HEK293 (cell line): Measurements from ENCODE around the gene CPXM2.

Source experiments
- CTCF ChIP-seq: fragments of 450-650 bp; formaldehyde crosslinking; IDR thresholded peaks from 2 replicates; pipeline ENCODE4 v1.5.1; 2016; ENCODE audit warnings: missing biosample characterization, missing genetic modification characterization
- HOXA7 ChIP-seq: sonication (generic); formaldehyde crosslinking; IDR thresholded peaks from 2 replicates; pipeline ENCODE4 v1.8.1; 2022; ENCODE audit warnings: missing genetic modification reagents, borderline replicate concordance
- KLF16 ChIP-seq: fragments of 450-650 bp; formaldehyde crosslinking; IDR thresholded peaks from 2 replicates; pipeline ENCODE4 v1.5.1; 2017; ENCODE audit warnings: missing biosample characterization, missing genetic modification characterization
- PATZ1 ChIP-seq: fragments of 450-650 bp; formaldehyde crosslinking; IDR thresholded peaks from 2 replicates; pipeline ENCODE4 v1.5.1; 2016; ENCODE audit warnings: missing biosample characterization, missing genetic modification characterization
- PBX3 ChIP-seq: sonication (generic); formaldehyde crosslinking; IDR thresholded peaks from 2 replicates; pipeline ENCODE4 v1.8.1; 2022; ENCODE audit warnings: mild to moderate bottlenecking, moderate library complexity, missing genetic modification reagents
- REST ChIP-seq: fragments of 450-650 bp; formaldehyde crosslinking; IDR thresholded peaks from 2 replicates; pipeline ENCODE4 v1.5.1; 2016; ENCODE audit warnings: missing biosample characterization, missing genetic modification characterization
- SP2 ChIP-seq: fragments of 450-650 bp; formaldehyde crosslinking; IDR thresholded peaks from 2 replicates; pipeline ENCODE4 v1.5.1; 2016; ENCODE audit warnings: missing biosample characterization, missing genetic modification characterization
- TCF7L2 ChIP-seq: IDR thresholded peaks from 2 replicates; pipeline ENCODE4 v1.6.1; 2011; ENCODE audit warnings: low read depth, mild to moderate bottlenecking, inconsistent platforms, low read length, moderate library complexity, borderline replicate concordance
- ZNF202 ChIP-seq: fragments of 450-650 bp; formaldehyde crosslinking; IDR thresholded peaks from 2 replicates; pipeline ENCODE4 v1.5.1; 2016; ENCODE audit warnings: missing biosample characterization, missing genetic modification characterization, borderline replicate concordance
- ZNF26 ChIP-seq: fragments of 450-650 bp; formaldehyde crosslinking; IDR thresholded peaks from 2 replicates; pipeline ENCODE4 v1.5.1; 2016; ENCODE audit warnings: missing biosample characterization, missing genetic modification characterization
- ZNF514 ChIP-seq: fragments of 450-650 bp; formaldehyde crosslinking; IDR thresholded peaks from 2 replicates; pipeline ENCODE4 v1.5.1; 2016; ENCODE audit warnings: missing biosample characterization, missing genetic modification characterization
- ZNF777 ChIP-seq: fragments of 450-650 bp; formaldehyde crosslinking; IDR thresholded peaks from 2 replicates; pipeline ENCODE4 v1.5.1; 2017; ENCODE audit warnings: missing biosample characterization, missing genetic modification characterization, borderline replicate concordance
- ZSCAN30 ChIP-seq: fragments of 450-650 bp; IDR thresholded peaks from 2 replicates; pipeline ENCODE4 v1.5.1; 2018; ENCODE audit warnings: missing biosample characterization, mild to moderate bottlenecking, missing genetic modification characterization, moderate library complexity
- TF ChIP-seq, protein P1 (sequence below): fragments of 450-650 bp; formaldehyde crosslinking; IDR thresholded peaks from 2 replicates; pipeline ENCODE4 v1.5.1; 2017; ENCODE audit warnings: missing biosample characterization, missing genetic modification characterization

DNA sequence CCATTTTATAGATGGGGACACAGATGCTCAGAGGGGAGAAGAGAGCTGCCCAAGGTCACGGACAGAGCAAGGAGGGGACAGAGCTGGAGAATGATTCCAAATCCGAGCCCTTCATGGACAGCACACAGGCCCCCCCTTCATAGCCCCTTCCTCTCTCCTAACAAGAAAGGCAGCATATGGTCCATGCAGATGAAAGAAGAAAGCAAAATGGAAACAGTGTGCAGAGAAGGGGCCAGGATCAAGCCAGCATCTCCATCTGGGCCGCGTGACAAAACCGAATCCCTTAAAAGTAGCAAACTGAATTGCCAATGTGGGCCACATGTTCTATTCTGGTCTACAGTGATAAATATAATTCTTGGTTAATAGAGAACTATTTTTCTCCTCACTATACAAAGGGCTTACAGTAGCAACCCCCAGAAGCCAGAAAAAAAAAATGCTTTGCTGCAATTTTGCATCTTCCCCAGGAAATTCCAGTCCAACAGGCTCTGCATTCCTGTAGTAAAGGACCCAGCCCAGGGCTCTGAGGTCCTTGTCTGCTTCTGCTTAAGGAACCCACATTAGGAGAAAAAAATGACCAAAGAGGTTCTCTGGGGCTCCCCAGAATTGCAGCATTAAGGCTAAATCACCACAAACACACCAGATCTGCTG, 7.8 kb downstream of the CPXM2 start:
- TF ChIP-seq KLF16 (tag by site-specific recombination) (no peak), PBX3 (no peak), REST (tag by site-specific recombination) (no peak), CTCF (tag by site-specific recombination) (no peak), PATZ1 (tag by site-specific recombination) (no peak), HOXA7 (CRISPR knock-in tag) (no peak), ZNF514 (tag by site-specific recombination) (no peak), ZSCAN30 (no peak), SP2 (tag by site-specific recombination) (no peak), TCF7L2 (no peak), ZNF202 (tag by site-specific recombination) (no peak), ZNF26 (no peak), ZNF777 (no peak)
- TF ChIP-seq, protein P1, sequence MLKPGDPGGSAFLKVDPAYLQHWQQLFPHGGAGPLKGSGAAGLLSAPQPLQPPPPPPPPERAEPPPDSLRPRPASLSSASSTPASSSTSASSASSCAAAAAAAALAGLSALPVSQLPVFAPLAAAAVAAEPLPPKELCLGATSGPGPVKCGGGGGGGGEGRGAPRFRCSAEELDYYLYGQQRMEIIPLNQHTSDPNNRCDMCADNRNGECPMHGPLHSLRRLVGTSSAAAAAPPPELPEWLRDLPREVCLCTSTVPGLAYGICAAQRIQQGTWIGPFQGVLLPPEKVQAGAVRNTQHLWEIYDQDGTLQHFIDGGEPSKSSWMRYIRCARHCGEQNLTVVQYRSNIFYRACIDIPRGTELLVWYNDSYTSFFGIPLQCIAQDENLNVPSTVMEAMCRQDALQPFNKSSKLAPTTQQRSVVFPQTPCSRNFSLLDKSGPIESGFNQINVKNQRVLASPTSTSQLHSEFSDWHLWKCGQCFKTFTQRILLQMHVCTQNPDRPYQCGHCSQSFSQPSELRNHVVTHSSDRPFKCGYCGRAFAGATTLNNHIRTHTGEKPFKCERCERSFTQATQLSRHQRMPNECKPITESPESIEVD, result no peak
